Calu3 (cell line): Measurements from ENCODE around the gene TTC12. TPM values are rescaled to one million over a fixed set of nuclear protein-coding genes. Genes with fewer than 3 reads are reported as not detected.

ENCODE experiments used
- BruUV-seq: library from RNA; stranded (reverse); fragments of 400-500 nt; replicated peaks from 2 replicates; lab custom pipeline; 2021; lab: Mats Ljungman, UMichigan
- CTCF ChIA-PET: fragments of 300-600 bp; sonication (Branson Sonifier 250); formaldehyde crosslinking; loops from one replicate; lab custom pipeline; 2022; ENCODE audit warnings: antibody characterized with exemption; lab: Charles Lee
- DNase-seq: peaks from one replicate; pipeline ENCODE4 v3.0.0; 2022
- H3K27ac Mint-ChIP-seq: one replicate; pipeline ENCODE4 v1.8.0; 2022; ENCODE audit warnings: mixed read lengths; ENCODE audit not compliant: unreplicated experiment
- H3K27me3 Mint-ChIP-seq: one replicate; pipeline ENCODE4 v1.8.0; 2022; ENCODE audit warnings: mixed read lengths; ENCODE audit not compliant: unreplicated experiment
- H3K36me3 Mint-ChIP-seq: one replicate; pipeline ENCODE4 v1.8.0; 2022; ENCODE audit warnings: mild to moderate bottlenecking, moderate library complexity, mixed read lengths; ENCODE audit not compliant: insufficient read depth, unreplicated experiment
- H3K4me1 Mint-ChIP-seq: one replicate; pipeline ENCODE4 v1.8.0; 2022; ENCODE audit warnings: mild to moderate bottlenecking, low read depth, mixed read lengths; ENCODE audit not compliant: unreplicated experiment
- H3K4me3 Mint-ChIP-seq: one replicate; pipeline ENCODE4 v1.8.0; 2022; ENCODE audit warnings: mild to moderate bottlenecking, low read depth, moderate library complexity, mixed read lengths; ENCODE audit not compliant: unreplicated experiment
- H3K9me3 Mint-ChIP-seq: one replicate; pipeline ENCODE4 v1.8.0; 2022; ENCODE audit warnings: low read depth, mixed read lengths; ENCODE audit not compliant: unreplicated experiment
- intact Hi-C: fragments of 100-400 bp; cut with micrococcal nuclease; formaldehyde crosslinking; loops from one replicate; pipeline ENCODE4 v1.10.0; 2022; ENCODE audit not compliant: unreplicated experiment
- total RNA-seq: library from RNA; stranded (reverse); gene quantifications from 2 replicates; pipeline ENCODE4 v1.2.3, GENCODE V29; 2022
- TF ChIP-seq, protein P1 (sequence below): fragments of 200-600 bp; IDR thresholded peaks from one replicate; pipeline ENCODE4 v1.8.0; 2022; ENCODE audit warnings: antibody characterized with exemption; ENCODE audit not compliant: unreplicated experiment

TTC12 gene
- total RNA-seq, 1 experiment from 2014 or later: 15.0 TPM

DNA sequence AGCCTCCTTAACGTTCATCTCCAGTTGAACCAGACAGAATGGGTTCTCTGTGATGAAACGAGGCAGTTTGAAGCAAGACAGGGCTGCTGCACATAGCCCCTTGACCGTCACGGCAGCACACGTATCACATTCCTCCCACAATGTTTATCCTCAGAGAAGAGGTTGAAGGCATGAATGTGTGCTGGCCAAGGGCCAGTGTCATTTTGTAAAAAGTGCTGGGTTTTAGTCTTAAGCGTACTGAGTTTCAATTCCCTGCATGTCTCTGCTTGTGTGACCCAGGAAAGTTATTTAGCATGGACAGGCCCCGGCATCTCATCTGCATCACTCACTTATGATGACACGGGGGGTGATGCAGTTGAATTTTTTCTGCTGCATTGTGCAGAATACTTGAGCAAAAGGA, 31.6 kb downstream of the TTC12 start:
- intact Hi-C loops: no loop called here
- CTCF ChIA-PET: interaction anchor here (0.6 kb wide), 1 partner anchor 236 kb away, joined by 5 read pairs; no protein-coding TSS in a partner anchor
- H3K9me3 Mint-ChIP-seq: no peaks in the 10 kb centered on the region
- no peaks in the 10 kb centered on the region for H3K36me3 Mint-ChIP-seq
- no peak overlapping the region for H3K27ac Mint-ChIP-seq
- no peaks in the 10 kb centered on the region for H3K4me1 Mint-ChIP-seq
- H3K4me3 Mint-ChIP-seq: no peak overlapping the region
- no peaks in the 10 kb centered on the region for H3K27me3 Mint-ChIP-seq
- no TSS peak for BruUV-seq
- no peak for DNase-seq
- TF ChIP-seq, protein P1, sequence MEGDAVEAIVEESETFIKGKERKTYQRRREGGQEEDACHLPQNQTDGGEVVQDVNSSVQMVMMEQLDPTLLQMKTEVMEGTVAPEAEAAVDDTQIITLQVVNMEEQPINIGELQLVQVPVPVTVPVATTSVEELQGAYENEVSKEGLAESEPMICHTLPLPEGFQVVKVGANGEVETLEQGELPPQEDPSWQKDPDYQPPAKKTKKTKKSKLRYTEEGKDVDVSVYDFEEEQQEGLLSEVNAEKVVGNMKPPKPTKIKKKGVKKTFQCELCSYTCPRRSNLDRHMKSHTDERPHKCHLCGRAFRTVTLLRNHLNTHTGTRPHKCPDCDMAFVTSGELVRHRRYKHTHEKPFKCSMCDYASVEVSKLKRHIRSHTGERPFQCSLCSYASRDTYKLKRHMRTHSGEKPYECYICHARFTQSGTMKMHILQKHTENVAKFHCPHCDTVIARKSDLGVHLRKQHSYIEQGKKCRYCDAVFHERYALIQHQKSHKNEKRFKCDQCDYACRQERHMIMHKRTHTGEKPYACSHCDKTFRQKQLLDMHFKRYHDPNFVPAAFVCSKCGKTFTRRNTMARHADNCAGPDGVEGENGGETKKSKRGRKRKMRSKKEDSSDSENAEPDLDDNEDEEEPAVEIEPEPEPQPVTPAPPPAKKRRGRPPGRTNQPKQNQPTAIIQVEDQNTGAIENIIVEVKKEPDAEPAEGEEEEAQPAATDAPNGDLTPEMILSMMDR: no peak

DNA sequence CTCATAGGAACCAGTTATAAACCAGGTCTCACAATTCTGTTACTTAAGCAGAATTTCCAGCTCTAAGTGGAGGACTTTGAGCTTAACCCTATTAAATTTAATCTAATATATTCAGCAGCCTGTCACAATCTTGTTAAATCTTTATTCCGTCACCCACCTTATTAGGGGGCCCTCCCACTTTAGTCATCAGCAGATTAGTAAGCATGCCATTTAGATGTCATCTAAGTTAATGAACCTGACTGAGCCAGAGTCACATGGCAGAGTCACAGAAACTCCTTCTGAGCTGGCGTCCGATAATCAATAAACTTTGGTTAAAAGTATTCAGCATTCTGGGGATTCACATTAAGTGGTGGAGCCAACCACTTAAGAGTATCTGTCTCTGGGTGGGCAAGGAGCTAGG, 35.1 kb downstream of the TTC12 start:
- BruUV-seq: no TSS peak
- TF ChIP-seq, protein P1: no peak
- DNase-seq: no peak
- no peaks in the 10 kb centered on the region for H3K36me3 Mint-ChIP-seq
- no peaks in the 10 kb centered on the region for H3K9me3 Mint-ChIP-seq
- CTCF ChIA-PET: no interaction called here
- intact Hi-C loops: no loop called here
- no peak overlapping the region for H3K4me3 Mint-ChIP-seq
- H3K27ac Mint-ChIP-seq: no peak overlapping the region
- H3K4me1 Mint-ChIP-seq: no peaks in the 10 kb centered on the region
- no peaks in the 10 kb centered on the region for H3K27me3 Mint-ChIP-seq

DNA sequence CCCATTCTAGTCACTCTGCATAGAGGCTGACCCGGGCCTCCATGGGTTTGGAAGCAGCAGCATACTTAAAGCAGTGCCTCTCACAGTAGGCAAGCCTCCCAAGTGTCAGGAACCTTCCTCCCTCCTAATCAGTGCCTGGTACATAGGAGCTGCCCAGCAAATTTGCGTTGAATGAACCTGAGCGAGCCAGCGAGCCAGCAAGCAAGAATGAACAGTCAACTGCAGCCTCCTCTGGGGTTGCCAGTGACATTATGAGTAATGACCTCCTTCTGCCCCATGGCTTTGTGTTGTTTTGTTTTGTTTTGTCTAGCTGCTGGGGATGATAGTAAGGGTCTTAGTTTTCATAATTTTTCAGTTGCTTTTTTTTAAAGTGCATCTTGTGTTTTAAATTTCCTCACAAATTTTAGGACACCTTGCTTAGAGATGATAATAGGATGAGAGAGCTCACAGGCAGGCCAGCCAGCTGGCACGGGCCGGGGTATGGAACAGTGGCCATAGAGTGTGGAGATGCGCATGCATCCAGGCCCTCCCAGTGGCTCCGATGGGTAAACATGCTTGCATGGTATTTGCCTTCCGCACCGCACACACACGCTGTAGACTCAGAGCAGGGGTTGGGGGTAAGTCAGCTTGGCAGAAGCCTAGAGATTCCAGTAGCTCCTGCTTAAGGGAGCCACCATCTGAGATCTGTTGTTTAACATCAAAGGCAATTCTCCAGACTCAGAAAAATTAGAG, 36.1 kb downstream of the TTC12 start:
- Mint-ChIP-seq H3K4me1 (no peaks in the 10 kb centered on the region), H3K9me3 (no peaks in the 10 kb centered on the region), H3K4me3 (no peak overlapping the region), H3K36me3 (no peaks in the 10 kb centered on the region), H3K27ac (no peak overlapping the region), H3K27me3 (no peaks in the 10 kb centered on the region)
- TF ChIP-seq, protein P1: no peak
- CTCF ChIA-PET: no interaction called here
- no peak for DNase-seq
- intact Hi-C loops: no loop called here
- BruUV-seq: no TSS peak

DNA sequence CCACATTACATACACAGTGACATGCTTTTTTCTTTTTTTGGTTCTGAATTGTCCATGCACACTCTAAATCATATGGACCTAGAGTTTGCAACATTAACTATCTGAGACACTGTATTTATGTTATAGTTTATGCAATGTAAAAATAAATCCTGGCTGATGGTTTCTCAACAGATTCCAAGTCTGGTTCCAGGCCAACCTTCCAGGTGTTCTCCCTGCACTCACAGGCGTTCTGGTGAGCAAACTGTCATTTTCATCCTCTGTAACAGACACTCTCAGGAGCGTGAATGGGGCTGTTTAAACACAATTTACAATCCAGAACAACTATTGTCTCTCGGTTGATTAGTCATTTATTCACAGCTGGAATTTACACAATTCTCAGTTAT, 36.7 kb downstream of the TTC12 start:
- H3K4me1 Mint-ChIP-seq: no peaks in the 10 kb centered on the region
- TF ChIP-seq, protein P1: no peak
- no peak for DNase-seq
- no peak overlapping the region for H3K27ac Mint-ChIP-seq
- H3K4me3 Mint-ChIP-seq: no peak overlapping the region
- H3K27me3 Mint-ChIP-seq: no peaks in the 10 kb centered on the region
- H3K36me3 Mint-ChIP-seq: no peaks in the 10 kb centered on the region
- peaks cover 2% of the 10 kb centered on the region for H3K9me3 Mint-ChIP-seq
- no TSS peak for BruUV-seq
- CTCF ChIA-PET: no interaction called here
- intact Hi-C loops: no loop called here
